NK-92 (cell line): ENCODE data around the gene ZBTB8OS.

ENCODE experiments used
- DNase-seq: peaks from one replicate; lab custom pipeline; 2025; ENCODE audit not compliant: unreplicated experiment; lab: John Stamatoyannopoulos, UW

Gene ZBTB8OS

DNA sequence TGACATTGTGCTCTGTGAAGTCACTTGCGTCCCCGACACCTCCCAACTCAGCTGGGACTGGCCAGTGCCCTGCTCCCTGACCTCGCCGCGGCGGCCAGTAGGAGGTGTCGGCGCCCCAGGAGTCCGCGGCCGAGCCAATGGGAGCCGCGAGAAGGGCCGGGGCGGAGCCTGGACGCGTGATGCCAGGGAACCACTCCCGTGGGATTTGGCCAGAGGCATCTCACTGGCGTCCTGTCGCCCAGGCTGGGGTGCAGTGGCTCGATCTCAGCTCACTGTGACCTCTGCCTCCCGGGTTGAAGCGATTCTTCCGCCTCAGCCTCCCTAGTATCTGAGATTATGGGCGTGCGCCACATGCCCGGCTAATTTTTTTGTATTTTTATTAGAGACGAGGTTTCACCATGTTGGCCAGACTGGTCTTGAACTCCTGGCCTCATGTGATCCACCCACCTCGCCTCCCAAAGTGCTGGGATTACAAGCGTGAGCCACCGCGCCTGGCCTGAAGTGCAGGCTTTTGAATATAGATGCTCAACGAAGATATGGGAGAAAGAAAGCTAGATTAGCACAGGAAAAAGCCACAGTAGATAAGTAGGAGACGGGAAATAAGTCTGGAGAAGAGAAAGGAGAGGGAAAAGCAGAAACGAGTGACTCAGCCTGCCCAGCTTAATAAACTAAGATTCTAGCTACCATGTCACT is 38.0 kb downstream of the ZBTB8OS start:
- no peak for DNase-seq

DNA sequence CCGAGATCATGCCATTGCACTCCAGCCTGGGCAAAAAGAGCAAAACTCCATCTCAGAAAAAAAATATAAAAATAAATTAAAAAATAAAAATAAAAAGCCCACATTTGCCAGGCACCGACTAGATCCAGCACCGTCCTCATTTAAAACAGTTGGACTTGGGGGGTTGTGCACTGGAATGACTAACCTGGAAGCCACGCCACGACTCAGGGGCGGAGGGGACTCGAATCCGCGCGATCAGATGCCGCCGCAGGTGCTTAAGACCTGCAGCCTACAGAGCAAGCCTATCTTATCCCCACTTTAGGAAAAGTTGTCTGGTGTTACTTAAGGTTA is 38.5 kb downstream of the ZBTB8OS start:
- DNase-seq = no peak

DNA sequence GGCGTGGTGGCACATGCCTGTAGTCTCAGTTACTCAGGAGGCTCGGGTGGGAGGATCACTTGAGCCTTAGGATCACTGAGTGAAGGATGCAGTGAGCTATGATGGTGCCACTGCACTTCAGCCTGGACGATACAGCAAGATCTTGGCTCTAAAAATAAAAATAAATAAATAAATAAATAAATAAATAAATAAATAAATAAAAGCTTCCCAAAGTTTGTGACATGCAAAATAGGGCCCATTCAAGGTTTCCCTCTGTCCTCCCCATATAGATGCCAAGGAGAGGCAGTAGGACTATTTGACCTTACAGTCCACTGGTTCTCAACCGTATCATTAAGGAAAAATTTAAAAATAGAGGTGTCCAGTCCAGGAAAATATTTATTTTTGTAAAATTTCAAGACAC is 41.2 kb downstream of the ZBTB8OS start:
- DNase-seq = no peak

DNA sequence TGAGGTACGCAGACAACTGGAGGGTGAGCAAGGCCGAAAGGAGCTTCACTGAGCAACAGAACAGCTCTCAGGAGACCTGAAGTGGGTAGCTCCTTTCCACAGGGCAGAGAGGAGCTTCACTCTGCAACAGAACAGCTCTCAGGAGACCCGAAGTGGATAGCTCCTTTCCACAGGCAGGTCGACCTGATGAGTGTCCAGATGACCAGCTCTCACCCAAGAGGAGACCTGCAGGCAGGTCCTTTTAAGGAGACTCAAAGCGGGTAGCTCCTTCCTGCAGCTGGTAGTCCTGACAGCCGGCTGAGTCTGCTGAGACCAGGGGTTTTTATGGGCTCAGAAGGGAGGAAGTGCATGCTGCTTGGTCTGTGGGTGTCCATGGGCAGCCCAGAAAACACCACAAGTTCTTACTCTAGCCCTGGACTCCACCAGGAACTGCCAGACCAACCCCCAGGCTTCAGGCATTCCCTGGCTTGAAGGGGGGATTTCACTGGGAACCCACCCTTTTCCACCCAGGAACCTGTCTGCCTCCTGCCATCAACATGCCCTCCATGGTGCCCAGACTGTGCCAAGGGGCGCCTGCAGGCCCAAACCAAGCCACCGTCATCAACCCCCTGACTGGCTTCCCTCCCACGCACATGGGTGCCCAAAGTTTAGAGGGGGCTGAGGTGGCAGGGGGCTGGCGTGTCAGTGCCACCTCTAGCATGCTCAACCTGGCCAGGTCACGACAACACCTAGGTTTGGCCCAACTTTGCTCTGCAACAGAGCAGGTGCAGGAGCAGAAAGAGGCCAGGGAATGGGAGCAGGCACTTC is 43.6 kb downstream of the ZBTB8OS start:
- no peak for DNase-seq

DNA sequence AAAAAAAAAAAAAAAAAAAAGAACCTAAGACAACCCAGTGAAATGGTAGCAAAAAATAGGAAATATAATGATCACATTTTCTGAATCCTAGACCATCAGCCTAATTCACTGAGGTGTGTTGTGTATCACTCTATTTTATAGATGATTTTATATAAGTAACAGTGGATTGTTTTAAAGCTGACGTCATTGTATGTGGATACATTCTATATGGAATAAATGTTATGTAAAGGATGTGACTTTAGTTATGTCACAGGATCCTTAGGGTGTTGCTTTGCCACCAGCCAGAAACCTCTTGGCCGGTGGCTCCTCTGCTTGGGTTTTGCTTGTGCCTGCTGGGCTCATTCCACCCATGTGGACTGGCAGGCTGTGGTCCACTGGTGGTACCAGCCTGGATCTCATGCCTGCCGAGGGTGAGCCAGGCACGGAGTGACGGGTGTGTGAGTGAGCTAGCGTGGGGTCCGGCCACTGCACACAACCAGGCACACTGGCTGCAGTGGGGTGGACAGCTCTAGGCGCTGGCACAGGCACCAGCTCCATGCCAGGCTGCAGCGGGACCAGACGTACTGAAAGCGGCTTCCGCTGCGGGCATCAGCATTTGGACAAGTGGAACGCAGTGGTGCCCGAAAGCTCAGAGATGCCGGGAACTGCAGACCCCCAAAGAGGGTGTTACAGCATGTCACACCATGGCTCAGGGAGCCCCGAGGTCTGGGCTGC is 44.5 kb downstream of the ZBTB8OS start:
- DNase-seq = no peak

DNA sequence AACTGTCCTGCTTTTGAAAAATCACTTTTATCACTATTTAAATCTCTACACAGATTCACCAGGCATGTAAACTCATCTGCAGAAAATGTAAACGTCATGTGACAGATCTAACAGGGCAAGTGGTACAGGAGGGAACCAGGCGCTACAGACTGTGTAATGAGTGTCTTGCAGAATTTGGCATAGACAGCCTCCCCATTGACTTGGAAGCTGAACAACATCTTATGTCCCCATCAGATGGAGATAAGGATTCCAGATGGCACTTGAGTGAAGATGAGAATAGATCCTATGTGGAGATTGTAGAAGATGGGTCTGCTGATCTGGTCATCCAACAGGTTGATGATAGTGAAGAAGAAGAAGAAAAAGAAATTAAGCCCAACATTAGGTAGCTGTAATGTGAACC is 50.3 kb downstream of the ZBTB8OS start:
- DNase-seq = no peak

DNA sequence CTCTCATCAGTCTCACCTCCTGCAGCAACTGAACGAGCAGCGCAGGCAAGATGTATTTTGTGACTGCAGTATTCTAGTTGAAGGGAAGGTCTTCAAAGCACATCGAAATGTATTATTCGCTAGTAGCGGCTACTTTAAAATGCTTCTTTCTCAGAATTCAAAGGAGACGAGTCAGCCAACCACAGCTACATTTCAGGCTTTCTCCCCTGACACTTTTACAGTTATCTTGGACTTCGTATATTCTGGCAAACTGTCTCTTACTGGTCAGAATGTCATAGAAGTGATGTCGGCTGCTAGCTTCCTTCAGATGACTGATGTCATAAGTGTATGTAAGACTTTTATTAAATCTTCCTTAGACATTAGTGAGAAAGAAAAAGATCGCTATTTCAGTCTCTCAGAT is 57.4 kb downstream of the ZBTB8OS start:
- DNase-seq = no peak

DNA sequence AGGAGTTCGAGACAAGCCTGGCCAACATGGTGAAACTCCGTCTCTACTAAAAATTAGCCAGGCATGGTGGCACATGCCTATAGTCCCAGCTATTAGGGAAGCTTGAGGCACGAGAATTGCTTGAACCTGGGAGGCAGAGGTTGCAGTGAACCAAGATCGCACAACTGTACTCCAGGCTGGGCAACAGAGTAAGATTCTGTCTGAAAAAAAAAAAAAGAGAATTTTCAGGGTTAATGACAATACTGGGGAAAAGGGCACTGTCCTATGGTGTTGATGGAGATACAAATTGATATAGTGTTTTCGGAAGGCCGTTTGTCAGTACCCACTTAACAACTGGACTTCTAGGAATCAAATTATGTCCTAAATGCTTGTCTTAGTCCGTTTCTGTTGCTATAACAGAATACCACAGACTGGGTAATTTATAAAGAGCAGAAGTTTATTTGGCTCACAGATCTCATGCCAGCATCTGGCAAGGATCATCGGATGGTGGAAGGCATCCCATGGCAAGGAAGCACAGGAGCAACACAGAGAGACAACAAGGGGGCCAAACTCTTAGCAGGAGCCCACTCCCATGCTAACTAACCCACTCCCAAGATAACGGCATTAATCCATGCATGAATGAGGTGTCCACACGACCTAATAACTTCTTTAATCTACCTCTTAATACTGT is 69.9 kb downstream of the ZBTB8OS start:
- DNase-seq = no peak
